Activated naive CD4-positive, alpha-beta T cell treated with anti-CD3 and anti-CD28 coated beads, Interleukin-2, amount 10 ng/mL, durations not matched to agents 7 days and 5 days (primary cell): ENCODE data around the gene LRRC7.
"Not testable (repeated sequence)": the region's sequence is repeated elsewhere in the genome, so short reads cannot be mapped to it uniquely, and the experiment has no call there.

Experiments
- CTCF ChIA-PET: fragments of 350-600 bp; sonication (Branson Sonifier 250); formaldehyde crosslinking; loops from one replicate; lab custom pipeline; 2021; ENCODE audit warnings: antibody characterized with exemption; lab: Charles Lee
- DNase-seq: peaks from one replicate; pipeline ENCODE4 v3.0.0-alpha.2; 2020
- H3K27ac Mint-ChIP-seq: one replicate; pipeline ENCODE4 v1.8.0; 2021; ENCODE audit warnings: mild to moderate bottlenecking, moderate library complexity, mixed read lengths
- H3K27me3 Mint-ChIP-seq: one replicate; pipeline ENCODE4 v1.8.0; 2021; ENCODE audit warnings: mild to moderate bottlenecking, mixed read lengths
- H3K36me3 Mint-ChIP-seq: one replicate; pipeline ENCODE4 v1.8.0; 2021; ENCODE audit warnings: mixed read lengths
- H3K4me1 Mint-ChIP-seq: one replicate; pipeline ENCODE4 v1.8.0; 2021; ENCODE audit warnings: mixed read lengths
- H3K4me3 Mint-ChIP-seq: one replicate; pipeline ENCODE4 v1.8.0; 2021; ENCODE audit warnings: mild to moderate bottlenecking, moderate library complexity, mixed read lengths
- H3K9me3 Mint-ChIP-seq: one replicate; pipeline ENCODE4 v1.8.0; 2021; ENCODE audit warnings: mixed read lengths

LRRC7 gene

DNA sequence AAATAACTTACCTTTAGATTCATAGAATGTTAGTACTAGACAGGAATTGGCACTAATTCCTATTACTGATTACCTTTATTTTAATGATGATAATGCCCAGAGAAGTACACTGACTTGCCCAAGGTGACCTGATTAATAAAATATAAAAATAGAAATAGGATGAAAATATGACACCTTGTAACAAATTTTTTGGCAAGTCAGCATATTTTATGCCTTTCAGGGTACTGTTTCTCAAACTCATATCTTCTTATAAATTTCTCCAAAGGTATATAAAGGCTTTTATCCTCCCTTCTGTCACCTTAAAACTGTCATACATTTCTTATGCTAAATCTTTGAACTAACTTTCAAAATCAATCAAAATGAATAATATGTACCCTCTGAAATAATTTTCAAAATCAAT is 466.2 kb downstream of the LRRC7 start:
- Mint-ChIP-seq H3K4me1 (no peaks in the 10 kb centered on the region), H3K27me3 (no peaks in the 10 kb centered on the region), H3K9me3 (no peaks in the 10 kb centered on the region), H3K27ac (no peak overlapping the region), H3K36me3 (no peaks in the 10 kb centered on the region), H3K4me3 (no peak overlapping the region)
- no peak for DNase-seq
- CTCF ChIA-PET = no interaction called here

- Mint-ChIP-seq H3K4me1 (no peaks in the 10 kb centered on the region), H3K27ac (no peak overlapping the region), H3K27me3 (no peaks in the 10 kb centered on the region), H3K9me3 (no peaks in the 10 kb centered on the region), H3K36me3 (no peaks in the 10 kb centered on the region), H3K4me3 (no peak overlapping the region)
- CTCF ChIA-PET = no interaction called here
- DNase-seq = no peak
These were observed 466.7 kb downstream of the LRRC7 start for GRCh38 chr1:70034403-70034802.

- H3K27ac Mint-ChIP-seq = no peak overlapping the region
- no peak overlapping the region for H3K4me3 Mint-ChIP-seq
- no peak for DNase-seq
- H3K27me3 Mint-ChIP-seq = no peaks in the 10 kb centered on the region
- CTCF ChIA-PET = no interaction called here
- no peaks in the 10 kb centered on the region for H3K9me3 Mint-ChIP-seq
- H3K36me3 Mint-ChIP-seq = no peaks in the 10 kb centered on the region
- no peaks in the 10 kb centered on the region for H3K4me1 Mint-ChIP-seq
These were observed 470.3 kb downstream of the LRRC7 start for GRCh38 chr1:70038025-70038424.

DNA sequence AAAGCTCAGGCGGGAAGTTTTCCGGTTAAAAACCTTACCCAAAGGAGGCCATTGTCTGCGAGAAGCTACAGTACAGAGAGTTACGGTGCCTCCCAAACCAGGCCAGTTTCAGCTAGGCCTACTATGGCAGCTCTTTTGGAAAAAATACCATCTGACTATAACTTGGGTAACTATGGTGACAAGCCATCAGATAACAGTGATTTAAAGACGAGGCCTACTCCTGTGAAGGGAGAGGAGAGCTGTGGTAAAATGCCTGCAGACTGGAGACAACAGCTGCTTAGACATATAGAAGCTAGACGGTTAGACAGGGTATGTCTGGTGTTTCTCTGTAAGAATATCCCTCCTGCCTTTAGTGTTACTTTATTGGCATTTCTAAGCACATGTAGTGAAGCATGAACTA is 471.8 kb downstream of the LRRC7 start:
- CTCF ChIA-PET = no interaction called here
- no peaks in the 10 kb centered on the region for H3K9me3 Mint-ChIP-seq
- H3K27me3 Mint-ChIP-seq = no peaks in the 10 kb centered on the region

GRCh38 chr1:70041317-70042045 is 473.8 kb downstream of the LRRC7 start:
- no peak overlapping the region for H3K4me3 Mint-ChIP-seq
- no peaks in the 10 kb centered on the region for H3K9me3 Mint-ChIP-seq
- CTCF ChIA-PET = no interaction called here
- H3K4me1 Mint-ChIP-seq = no peaks in the 10 kb centered on the region
- no peaks in the 10 kb centered on the region for H3K36me3 Mint-ChIP-seq
- no peaks in the 10 kb centered on the region for H3K27me3 Mint-ChIP-seq
- H3K27ac Mint-ChIP-seq = no peak overlapping the region
- DNase-seq = no peak

More for the DNA sequence above, 471.8 kb downstream of the LRRC7 start:
- no peaks in the 10 kb centered on the region for H3K36me3 Mint-ChIP-seq
- H3K4me1 Mint-ChIP-seq = no peaks in the 10 kb centered on the region
- no peak overlapping the region for H3K4me3 Mint-ChIP-seq
- DNase-seq = no peak
- no peak overlapping the region for H3K27ac Mint-ChIP-seq

- Mint-ChIP-seq H3K4me1 (no peaks in the 10 kb centered on the region), H3K27ac (no peak overlapping the region), H3K9me3 (no peaks in the 10 kb centered on the region), H3K27me3 (no peaks in the 10 kb centered on the region), H3K36me3 (no peaks in the 10 kb centered on the region), H3K4me3 (no peak overlapping the region)
- no peak for DNase-seq
- CTCF ChIA-PET = interaction anchor here (0.7 kb wide), 1 partner anchor 94 kb away, joined by 3 read pairs; no protein-coding TSS in a partner anchor
These were observed 474.5 kb downstream of the LRRC7 start for GRCh38 chr1:70042090-70042731.

DNA sequence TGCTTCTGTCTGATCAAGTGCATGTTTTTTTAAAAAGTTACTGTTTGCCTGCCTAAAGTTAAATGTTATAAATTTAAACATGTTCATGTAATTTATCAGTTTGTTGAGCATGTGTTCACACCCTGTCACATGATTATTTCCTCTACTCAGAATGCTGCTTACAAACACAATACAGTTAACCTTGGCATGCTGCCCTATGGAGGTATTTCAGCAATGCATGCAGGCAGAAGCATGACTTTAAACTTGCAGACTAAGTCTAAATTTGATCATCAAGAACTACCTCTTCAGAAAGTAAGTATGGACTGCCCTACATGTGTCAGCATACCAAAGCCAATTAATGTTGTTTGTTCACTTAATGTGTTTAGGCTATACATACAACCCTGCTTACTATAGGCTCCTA is 476.1 kb downstream of the LRRC7 start:
- Mint-ChIP-seq H3K4me3 (no peak overlapping the region), H3K9me3 (no peaks in the 10 kb centered on the region), H3K27ac (no peak overlapping the region), H3K4me1 (no peaks in the 10 kb centered on the region), H3K27me3 (no peaks in the 10 kb centered on the region), H3K36me3 (no peaks in the 10 kb centered on the region)
- CTCF ChIA-PET = no interaction called here
- no peak for DNase-seq

GRCh38 chr1:70044832-70045231 is 477.1 kb downstream of the LRRC7 start:
- Mint-ChIP-seq H3K9me3 (no peaks in the 10 kb centered on the region), H3K27me3 (no peaks in the 10 kb centered on the region), H3K4me3 (no peak overlapping the region), H3K36me3 (no peaks in the 10 kb centered on the region), H3K4me1 (no peaks in the 10 kb centered on the region), H3K27ac (no peak overlapping the region)
- no peak for DNase-seq
- CTCF ChIA-PET = no interaction called here

DNA sequence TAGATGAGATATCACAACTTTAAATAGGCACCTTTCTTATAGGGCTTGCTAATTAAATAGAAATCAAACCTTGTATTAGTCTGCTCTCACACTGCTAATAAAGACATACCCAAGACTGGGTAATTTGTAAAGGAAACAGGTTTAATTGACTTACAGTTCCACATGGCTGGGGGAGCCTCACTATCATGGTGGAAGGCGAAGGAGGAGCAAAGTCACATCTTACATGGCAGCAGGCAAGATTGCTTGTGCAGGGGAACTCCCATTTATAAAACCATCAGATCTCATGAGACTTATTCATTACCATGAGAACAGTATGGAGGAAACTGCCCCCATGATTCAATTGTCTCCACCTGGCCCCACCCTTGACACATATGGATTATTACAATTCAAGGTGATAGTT is 477.9 kb downstream of the LRRC7 start:
- H3K4me3 Mint-ChIP-seq, H3K4me1 Mint-ChIP-seq, H3K27me3 Mint-ChIP-seq, H3K27ac Mint-ChIP-seq, CTCF ChIA-PET, DNase-seq, H3K9me3 Mint-ChIP-seq, H3K36me3 Mint-ChIP-seq: not testable (repeated sequence)

DNA sequence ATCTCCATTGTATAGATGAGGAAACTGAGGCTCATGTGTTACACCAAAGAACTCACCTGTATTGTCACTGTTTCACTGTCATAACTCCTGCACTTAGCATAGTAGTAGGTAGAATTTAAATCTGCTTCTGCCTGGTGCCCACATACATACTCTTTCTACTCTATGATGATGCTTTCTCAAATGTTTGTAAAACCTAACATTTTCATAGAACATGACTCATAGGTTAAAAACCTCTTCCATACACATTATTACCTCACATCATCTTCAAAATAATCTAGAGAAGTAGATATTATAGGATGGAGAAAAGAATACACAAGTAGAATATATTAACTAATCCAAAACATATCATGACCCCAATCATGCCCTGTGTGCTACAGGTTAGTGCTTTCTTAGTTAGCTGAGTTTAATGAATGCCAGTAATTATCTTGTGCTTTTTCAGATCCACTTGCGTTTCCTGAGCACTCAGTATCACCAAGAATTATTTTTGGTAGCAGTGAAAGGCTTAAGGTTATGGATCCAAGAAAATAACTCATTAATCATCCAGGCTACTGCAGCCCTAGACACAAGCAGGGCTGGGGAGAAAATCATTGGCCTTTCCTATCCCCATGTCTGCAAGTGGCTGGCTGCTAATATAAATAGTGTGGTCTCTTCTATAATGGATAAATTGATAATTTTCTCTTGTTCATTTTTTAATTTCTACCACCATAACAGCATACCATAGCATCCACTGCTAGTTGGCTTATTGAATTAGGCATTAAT is 480.8 kb downstream of the LRRC7 start:
- DNase-seq = no peak
- CTCF ChIA-PET = no interaction called here
- H3K27me3 Mint-ChIP-seq = no peaks in the 10 kb centered on the region
- H3K4me1 Mint-ChIP-seq = no peaks in the 10 kb centered on the region
- H3K4me3 Mint-ChIP-seq = no peak overlapping the region
- no peak overlapping the region for H3K27ac Mint-ChIP-seq
- H3K36me3 Mint-ChIP-seq = no peaks in the 10 kb centered on the region
- no peaks in the 10 kb centered on the region for H3K9me3 Mint-ChIP-seq

- H3K27me3 Mint-ChIP-seq = no peaks in the 10 kb centered on the region
- no peaks in the 10 kb centered on the region for H3K4me1 Mint-ChIP-seq
- H3K27ac Mint-ChIP-seq = no peak overlapping the region
- no peak overlapping the region for H3K4me3 Mint-ChIP-seq
- H3K36me3 Mint-ChIP-seq = no peaks in the 10 kb centered on the region
- H3K9me3 Mint-ChIP-seq = no peaks in the 10 kb centered on the region
- CTCF ChIA-PET = no interaction called here
- DNase-seq = no peak
These were observed 484.2 kb downstream of the LRRC7 start for GRCh38 chr1:70051926-70052325.

GRCh38 chr1:70057500-70057899 is 489.8 kb downstream of the LRRC7 start:
- Mint-ChIP-seq H3K4me1 (no peaks in the 10 kb centered on the region), H3K9me3 (no peaks in the 10 kb centered on the region), H3K36me3 (no peaks in the 10 kb centered on the region), H3K27me3 (no peaks in the 10 kb centered on the region), H3K4me3 (no peak overlapping the region), H3K27ac (no peak overlapping the region)
- CTCF ChIA-PET = no interaction called here
- DNase-seq = no peak

- CTCF ChIA-PET = no interaction called here
- Mint-ChIP-seq H3K4me1 (no peaks in the 10 kb centered on the region), H3K27me3 (no peaks in the 10 kb centered on the region), H3K9me3 (no peaks in the 10 kb centered on the region), H3K36me3 (no peaks in the 10 kb centered on the region), H3K4me3 (no peak overlapping the region), H3K27ac (no peak overlapping the region)
- DNase-seq = no peak
These were observed 493.5 kb downstream of the LRRC7 start for GRCh38 chr1:70061231-70061630.

DNA sequence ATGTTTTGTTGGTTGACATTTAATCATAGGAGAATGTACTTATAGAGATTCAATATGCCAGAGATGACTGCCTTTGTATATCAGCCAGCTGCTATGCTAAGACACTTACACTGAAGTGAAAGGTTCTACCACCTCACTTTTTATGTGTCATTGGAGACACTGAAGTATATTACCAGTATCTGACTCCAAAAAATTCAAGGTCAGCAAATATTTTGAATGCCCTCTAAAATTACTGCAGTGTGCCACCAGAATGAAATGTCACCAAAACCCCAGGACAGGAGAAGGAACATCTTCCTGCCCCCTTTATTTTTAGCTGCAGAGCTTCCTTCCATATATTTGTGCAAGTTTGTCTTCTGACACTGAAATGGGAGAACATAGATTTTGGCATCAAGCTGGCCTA is 496.1 kb downstream of the LRRC7 start:
- Mint-ChIP-seq H3K27ac (no peak overlapping the region), H3K4me3 (no peak overlapping the region), H3K9me3 (no peaks in the 10 kb centered on the region), H3K4me1 (no peaks in the 10 kb centered on the region), H3K27me3 (no peaks in the 10 kb centered on the region), H3K36me3 (no peaks in the 10 kb centered on the region)
- DNase-seq = no peak
- CTCF ChIA-PET = no interaction called here

- Mint-ChIP-seq H3K4me3 (no peak overlapping the region), H3K4me1 (no peaks in the 10 kb centered on the region), H3K27me3 (no peaks in the 10 kb centered on the region), H3K9me3 (no peaks in the 10 kb centered on the region), H3K36me3 (no peaks in the 10 kb centered on the region), H3K27ac (no peak overlapping the region)
- CTCF ChIA-PET = no interaction called here
- no peak for DNase-seq
These were observed 499.0 kb downstream of the LRRC7 start for GRCh38 chr1:70066711-70067110.
